Panc1 (cell line): Measurements from ENCODE around the gene PCK2.

Experiments used
- CTCF ChIP-seq: fragments of 450-650 bp; IDR thresholded peaks from 2 replicates; pipeline ENCODE4 v1.5.1; 2017; ENCODE audit warnings: mild to moderate bottlenecking
- POLR2AphosphoS5 ChIP-seq: IDR thresholded peaks from 2 replicates; pipeline ENCODE4 v1.6.1; 2012; ENCODE audit warnings: mild to moderate bottlenecking, low read depth, low read length, moderate library complexity
- REST ChIP-seq, 2 experiments: IDR thresholded peaks; 2 replicates each; pipeline ENCODE4 v1.6.1; 2011 to 2012; ENCODE audit warnings: low read depth in 2 of 2, control low read depth in 1 of 2, low read length in 1 of 2, mild to moderate bottlenecking in 1 of 2, moderate library complexity in 1 of 2; ENCODE audit not compliant: insufficient read depth in 1 of 2
- SIN3A ChIP-seq: IDR thresholded peaks from 2 replicates; pipeline ENCODE4 v1.6.1; 2012; ENCODE audit warnings: low read depth, mild to moderate bottlenecking, low read length, moderate library complexity, borderline replicate concordance; ENCODE audit not compliant: insufficient read depth

GRCh38 chr14:24146453-24146977 is 52.4 kb downstream of the PCK2 start, which contains the start of gene PSME2:
- no peak for TF ChIP-seq CTCF
- no peak for TF ChIP-seq SIN3A
- TF ChIP-seq POLR2AphosphoS5: no peak
- no peak for TF ChIP-seq REST (IDR thresholded peaks at IDR 0.05; ENCODE audit: insufficient read depth in 1 of 2, low read depth in 2 of 2, low read length in 1 of 2)
